Parathyroid adenoma (tissue), 2 donors: ENCODE results near the gene KCNT1.

ENCODE experiments used
- H2AFZ ChIP-seq: fragments of 300-600 bp; sonication (generic); one replicate; pipeline ENCODE4 v1.7.0; 2017; ENCODE audit warnings: antibody characterized with exemption, mild to moderate bottlenecking
- H3K27ac ChIP-seq: fragments of 300-600 bp; sonication (generic); one replicate; pipeline ENCODE4 v1.7.0; 2017
- H3K27me3 ChIP-seq: fragments of 300-600 bp; sonication (generic); one replicate; pipeline ENCODE4 v1.7.0; 2017; ENCODE audit warnings: low read length; ENCODE audit not compliant: control insufficient read depth, insufficient read depth
- H3K36me3 ChIP-seq: fragments of 300-600 bp; sonication (generic); one replicate; pipeline ENCODE4 v1.7.0; 2017; ENCODE audit warnings: low read length; ENCODE audit not compliant: control insufficient read depth, insufficient read depth
- H3K4me1 ChIP-seq: fragments of 300-600 bp; sonication (generic); one replicate; pipeline ENCODE4 v1.7.0; 2017; ENCODE audit warnings: control low read depth
- H3K4me2 ChIP-seq: fragments of 300-600 bp; sonication (generic); one replicate; pipeline ENCODE4 v1.7.0; 2017; ENCODE audit warnings: low read length
- H3K4me3 ChIP-seq: fragments of 300-600 bp; sonication (generic); one replicate; pipeline ENCODE4 v1.7.0; 2017; ENCODE audit warnings: low read depth, low read length
- H3K79me2 ChIP-seq: fragments of 300-600 bp; sonication (generic); one replicate; pipeline ENCODE4 v1.7.0; 2017; ENCODE audit warnings: control low read depth
- H3K9ac ChIP-seq: fragments of 300-600 bp; sonication (generic); one replicate; pipeline ENCODE4 v1.7.0; 2017; ENCODE audit warnings: mild to moderate bottlenecking
- H3K9me3 ChIP-seq: fragments of 300-600 bp; sonication (generic); one replicate; pipeline ENCODE4 v1.7.0; 2017; ENCODE audit warnings: low read length; ENCODE audit not compliant: control insufficient read depth
- CTCF ChIP-seq: fragments of 300-600 bp; sonication (generic); IDR thresholded peaks from one replicate; pipeline ENCODE4 v1.7.0; 2017; ENCODE audit warnings: antibody characterized with exemption, mild to moderate bottlenecking
- donor health status: primary hyperparathyroidism.

The KCNT1 gene

DNA sequence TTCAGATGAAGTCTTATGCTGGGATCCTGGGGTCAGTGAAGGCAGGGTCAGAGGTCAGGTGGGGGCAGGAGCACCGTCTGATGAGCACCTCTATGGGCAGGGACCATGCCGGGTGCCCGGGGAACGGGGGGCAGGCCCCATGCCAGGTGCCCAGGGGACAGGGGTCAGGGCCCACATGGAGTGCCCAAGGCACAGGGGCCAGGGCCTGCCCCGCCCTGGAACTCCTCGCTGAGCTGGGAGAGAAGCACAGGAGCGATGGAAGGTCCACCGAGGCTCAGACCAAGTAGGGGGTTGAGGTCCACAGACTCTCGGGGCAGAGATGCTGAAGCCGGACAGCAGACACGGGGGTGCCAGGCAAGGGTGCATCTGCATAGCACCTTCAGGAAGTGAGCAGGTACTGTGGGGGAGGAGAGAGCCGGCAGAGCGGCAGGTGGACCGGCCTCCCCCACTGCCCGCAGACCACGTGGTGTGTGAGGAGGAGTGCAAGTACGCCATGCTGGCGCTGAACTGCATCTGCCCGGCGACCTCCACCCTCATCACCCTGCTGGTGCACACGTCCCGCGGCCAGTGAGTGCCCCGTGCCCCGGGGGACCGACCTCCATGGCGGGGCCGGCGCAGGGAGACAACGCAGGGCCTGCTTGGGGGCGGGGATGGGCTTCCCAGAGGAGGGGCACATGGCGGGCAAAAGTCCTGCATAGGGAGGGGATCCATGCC lies 67.7 kb downstream of the KCNT1 start:
- Histone ChIP-seq H3K27ac (no peak overlapping the region), H3K4me3 (no peak overlapping the region), H3K4me1 (no peaks in the 10 kb centered on the region), H3K36me3 (no peaks in the 10 kb centered on the region), H3K9me3 (no peaks in the 10 kb centered on the region), H3K9ac (no peak overlapping the region), H2AFZ (no peak overlapping the region), H3K27me3 (no peaks in the 10 kb centered on the region), H3K4me2 (no peak overlapping the region), H3K79me2 (no peaks in the 10 kb centered on the region)
- no peak for TF ChIP-seq CTCF

DNA sequence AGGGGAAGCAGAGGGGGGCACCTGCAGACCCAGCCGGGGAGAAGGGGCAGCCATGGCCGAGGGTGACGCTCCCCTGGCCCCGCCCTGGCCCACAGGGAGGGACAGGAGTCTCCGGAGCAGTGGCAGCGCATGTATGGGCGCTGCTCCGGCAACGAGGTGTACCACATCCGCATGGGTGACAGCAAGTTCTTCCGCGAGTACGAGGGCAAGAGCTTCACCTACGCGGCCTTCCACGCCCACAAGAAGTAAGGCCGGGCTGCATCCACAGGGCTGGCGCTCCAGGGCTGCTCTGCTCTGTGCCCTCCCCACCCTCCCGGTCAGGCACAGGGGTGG lies 68.2 kb downstream of the KCNT1 start:
- Histone ChIP-seq H3K4me2 (no peak overlapping the region), H3K79me2 (no peaks in the 10 kb centered on the region), H3K9me3 (no peaks in the 10 kb centered on the region), H3K36me3 (no peaks in the 10 kb centered on the region), H2AFZ (no peak overlapping the region), H3K27ac (no peak overlapping the region), H3K27me3 (no peaks in the 10 kb centered on the region), H3K9ac (no peak overlapping the region), H3K4me3 (no peak overlapping the region), H3K4me1 (no peaks in the 10 kb centered on the region)
- TF ChIP-seq CTCF: no peak

DNA sequence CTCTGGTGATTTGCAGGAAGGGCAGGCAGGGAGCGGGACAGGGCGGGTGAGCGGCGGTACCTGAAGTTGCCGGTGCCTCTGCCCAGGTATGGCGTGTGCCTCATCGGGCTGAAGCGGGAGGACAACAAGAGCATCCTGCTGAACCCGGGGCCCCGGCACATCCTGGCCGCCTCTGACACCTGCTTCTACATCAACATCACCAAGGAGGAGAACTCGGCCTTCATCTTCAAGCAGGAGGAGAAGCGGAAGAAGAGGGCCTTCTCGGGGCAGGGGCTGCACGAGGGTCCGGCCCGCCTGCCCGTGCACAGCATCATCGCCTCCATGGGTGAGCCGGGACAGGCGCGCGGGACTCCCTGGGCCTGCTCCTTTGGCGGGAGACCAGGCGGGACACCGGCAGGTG lies 68.8 kb downstream of the KCNT1 start:
- Histone ChIP-seq H3K79me2 (no peaks in the 10 kb centered on the region), H2AFZ (no peak overlapping the region), H3K9ac (no peak overlapping the region), H3K4me3 (no peak overlapping the region), H3K9me3 (no peaks in the 10 kb centered on the region), H3K4me1 (no peaks in the 10 kb centered on the region), H3K36me3 (no peaks in the 10 kb centered on the region), H3K4me2 (no peak overlapping the region), H3K27ac (no peak overlapping the region), H3K27me3 (no peaks in the 10 kb centered on the region)
- no peak for TF ChIP-seq CTCF

DNA sequence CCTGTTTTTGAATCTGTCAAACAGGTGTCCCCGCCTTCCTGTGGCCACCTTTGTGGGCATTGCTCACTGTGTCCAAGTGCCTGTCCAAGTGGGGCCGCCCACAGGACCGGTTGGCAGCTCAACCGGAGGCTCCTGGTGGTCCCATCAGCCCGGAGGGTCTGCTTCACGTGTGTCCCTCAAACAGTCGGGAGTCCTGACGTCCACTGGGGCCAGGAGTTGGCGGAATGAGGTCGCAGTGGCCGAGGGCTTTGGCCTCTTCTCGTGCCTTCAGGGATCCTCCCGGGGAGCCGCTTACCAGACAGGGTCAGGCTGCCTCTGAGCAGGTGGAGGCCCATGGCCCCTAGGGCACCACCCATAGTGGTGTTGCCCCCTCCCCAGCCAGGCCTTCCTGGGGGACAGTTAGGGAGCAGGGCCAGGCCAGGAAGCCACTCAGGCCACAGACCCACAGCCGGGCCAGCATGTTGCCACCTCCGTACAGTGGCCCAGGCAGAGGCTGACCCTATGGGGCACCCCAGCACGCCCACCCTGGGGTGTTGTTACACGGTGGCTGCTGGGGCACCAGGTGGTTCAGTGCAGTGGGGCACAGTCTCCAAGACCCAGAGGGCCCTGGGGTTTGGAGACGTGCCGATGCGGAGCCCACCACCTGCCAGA lies 69.5 kb downstream of the KCNT1 start:
- H3K9ac ChIP-seq: no peak overlapping the region
- H3K36me3 ChIP-seq: no peaks in the 10 kb centered on the region

More for the DNA sequence above, 69.5 kb downstream of the KCNT1 start:
- H3K27ac ChIP-seq: no peak overlapping the region
- H3K4me1 ChIP-seq: no peaks in the 10 kb centered on the region
- H2AFZ ChIP-seq: no peak overlapping the region
- no peak overlapping the region for H3K4me2 ChIP-seq
- no peaks in the 10 kb centered on the region for H3K9me3 ChIP-seq
- no peak for TF ChIP-seq CTCF
- no peaks in the 10 kb centered on the region for H3K27me3 ChIP-seq
- H3K4me3 ChIP-seq: no peak overlapping the region
- no peaks in the 10 kb centered on the region for H3K79me2 ChIP-seq
